Lower leg skin (tissue), 4 donors: Measurements from ENCODE around the gene EPRS1. TPM values are rescaled to one million over a fixed set of nuclear protein-coding genes. Genes with fewer than 3 reads are reported as not detected.
"Not testable (repeated sequence)": the region's sequence is repeated elsewhere in the genome, so short reads cannot be mapped to it uniquely, and the experiment has no call there.

ENCODE experiments used
- DNase-seq, 2 donors: peaks; one replicate each; pipeline ENCODE4 v3.0.0-alpha.2; 2019; ENCODE audit warnings: low spot score in 2 of 2
- H3K4me3 ChIP-seq: fragments of 200-600 bp; sonication (generic); 2 replicates; pipeline ENCODE4 v1.5.1; 2017; ENCODE audit warnings: mild to moderate bottlenecking, low read depth; ENCODE audit not compliant: poor library complexity, severe bottlenecking
- CTCF ChIP-seq, 3 donors: fragments of 450-650 bp; IDR thresholded peaks; one replicate each; pipeline ENCODE4 v1.5.1; 2016; ENCODE audit warnings: antibody characterized with exemption in 3 of 3, mild to moderate bottlenecking in 3 of 3, moderate library complexity in 2 of 3
- POLR2A ChIP-seq, 2 donors: fragments of 450-650 bp; IDR thresholded peaks; one replicate each; pipeline ENCODE4 v1.6.1; 2016 to 2017; ENCODE audit warnings: antibody characterized with exemption in 2 of 2, mild to moderate bottlenecking in 1 of 2, moderate library complexity in 1 of 2
- WGBS, 2 donors: methylation state at CpG; one replicate each; pipeline ENCODE4 v1.1.5; 2018; 5-methylcytosine and 5-hydroxymethylcytosine counted together
- intact Hi-C: fragments of 100-400 bp; cut with DNase I; formaldehyde crosslinking; loops from one replicate; pipeline ENCODE4 v1.15.0; 2023; ENCODE audit warnings: low total_unique reads
- total RNA-seq, 4 donors: library from RNA; depleted of rRNA; stranded (reverse); fragments of >200 nt; gene quantifications; one replicate each; pipeline ENCODE4 v1.1.0, GENCODE V29; 2016

The EPRS1 gene
- total RNA-seq, 4 donors from 2014 or later = 30.6 to 43.2 (median 40.9) TPM

GRCh38 chr1:220089650-220090556 lies 43.6 kb upstream of the EPRS1 start, which contains the start of gene BPNT1:
Gene BPNT1, minus strand, starts transcription at chr1:220089788. Its CDS starts 9,942 bp downstream, at chr1:220079846.
- TF ChIP-seq POLR2A (IDR thresholded peaks at IDR 0.05) = no peak
- TF ChIP-seq CTCF (IDR thresholded peaks at IDR 0.05) = no peak
- intact Hi-C loops = no loop called here
- peak; percentile 95 to 98 for DNase-seq
- peak within 1 kb of the TSS; percentile 42 for H3K4me3 ChIP-seq
- WGBS, 2 donors = 3 to 6% methylated on average over 35 of the region's 35 CpGs

GRCh38 chr1:220086261-220086686 lies 40.0 kb upstream of the EPRS1 start:
- intact Hi-C loops, DNase-seq, H3K4me3 ChIP-seq: not testable (repeated sequence)
- WGBS, 2 donors = 91 to 95% methylated on average over 15 of the region's 15 CpGs

GRCh38 chr1:220084460-220084859 lies 38.2 kb upstream of the EPRS1 start:
- WGBS, 2 donors = 94 to 95% methylated on average over 1 of the region's 1 CpG
- H3K4me3 ChIP-seq = no peak overlapping the region
- DNase-seq = no peak
- intact Hi-C loops = no loop called here
- no peak for TF ChIP-seq CTCF (IDR thresholded peaks at IDR 0.05)

- 94 to 98% methylated on average over 3 of the region's 3 CpGs for WGBS, 2 donors
- DNase-seq = no peak
- H3K4me3 ChIP-seq = no peak overlapping the region
- no peak for TF ChIP-seq POLR2A (IDR thresholded peaks at IDR 0.05)
- no peak for TF ChIP-seq CTCF (IDR thresholded peaks at IDR 0.05)
- intact Hi-C loops = no loop called here
These were observed 31.6 kb upstream of the EPRS1 start for GRCh38 chr1:220077887-220078286.

- no peak for DNase-seq
- 87 to 89% methylated on average over 4 of the region's 4 CpGs for WGBS, 2 donors
- intact Hi-C loops = no loop called here
- no peak overlapping the region for H3K4me3 ChIP-seq
- no peak for TF ChIP-seq POLR2A (IDR thresholded peaks at IDR 0.05)
- no peak for TF ChIP-seq CTCF (IDR thresholded peaks at IDR 0.05)
These were observed 30.8 kb upstream of the EPRS1 start for GRCh38 chr1:220076861-220077762.
